ENCODE measurements around the gene TMEM114.

The TMEM114 gene

GRCh38 chr16:8607214-8607613 lies 16.9 kb upstream of the TMEM114 start:
- no peak overlapping the region for H4K8ac ChIP-seq (ENCODE audit: low read depth, low read length)
- DNase-seq: no peak
- no CpG with 5 or more reads among the region's 9 CpGs for WGBS (ENCODE audit: extremely low coverage, insufficient coverage, low lambda C conversion rate)
- H3K9ac ChIP-seq (ENCODE audit: low read length): no peak overlapping the region
- H3K36me3 ChIP-seq (ENCODE audit: control insufficient read depth, insufficient read depth, low read length): no peaks in the 10 kb centered on the region
- H3K4me2 ChIP-seq (ENCODE audit: low read length): no peak overlapping the region
- H3K4me3 ChIP-seq (ENCODE audit: low read length): no peak overlapping the region
- no peak overlapping the region for H2BK5ac ChIP-seq (ENCODE audit: low read length)
- H2AK5ac ChIP-seq (ENCODE audit: low read length): no peak overlapping the region
- H3K27me3 ChIP-seq (ENCODE audit: insufficient read depth, low read length, poor library complexity): no peaks in the 10 kb centered on the region
- no peak overlapping the region for H3K4ac ChIP-seq (ENCODE audit: low read depth, low read length)
- no peak overlapping the region for H3K27ac ChIP-seq (ENCODE audit: low read depth, low read length)
- no peak overlapping the region for H2BK15ac ChIP-seq (replicated peaks; ENCODE audit: low read depth)
- no peaks in the 10 kb centered on the region for H3K79me2 ChIP-seq (ENCODE audit: control insufficient read depth, insufficient read depth, low read length)
- H3K23ac ChIP-seq (ENCODE audit: low read length): no peak overlapping the region
- H4K5ac ChIP-seq (ENCODE audit: low read length): no peak overlapping the region
- H3K56ac ChIP-seq (ENCODE audit: low read length): no peak overlapping the region
- no peaks in the 10 kb centered on the region for H3K79me1 ChIP-seq (ENCODE audit: low read length)
- H3K18ac ChIP-seq (ENCODE audit: low read length): no peak overlapping the region
- H2BK120ac ChIP-seq (ENCODE audit: low read depth, low read length): no peak overlapping the region
- H3K4me1 ChIP-seq (ENCODE audit: control insufficient read depth, low read depth, low read length): no peaks in the 10 kb centered on the region

- H3K9ac ChIP-seq (ENCODE audit: low read length): no peak overlapping the region
- H3K36me3 ChIP-seq (ENCODE audit: control insufficient read depth, insufficient read depth, low read length): no peaks in the 10 kb centered on the region
- H3K4me2 ChIP-seq (ENCODE audit: low read length): no peak overlapping the region
- H3K4me3 ChIP-seq (ENCODE audit: low read length): no peak overlapping the region
- no peak overlapping the region for H4K8ac ChIP-seq (ENCODE audit: low read depth, low read length)
- no peak overlapping the region for H3K4ac ChIP-seq (ENCODE audit: low read depth, low read length)
- H3K18ac ChIP-seq (ENCODE audit: low read length): no peak overlapping the region
- H3K23ac ChIP-seq (ENCODE audit: low read length): no peak overlapping the region
- H3K4me1 ChIP-seq (ENCODE audit: control insufficient read depth, low read depth, low read length): no peaks in the 10 kb centered on the region
- no peak overlapping the region for H4K5ac ChIP-seq (ENCODE audit: low read length)
- H2BK15ac ChIP-seq (replicated peaks; ENCODE audit: low read depth): no peak overlapping the region
- no peak overlapping the region for H2BK120ac ChIP-seq (ENCODE audit: low read depth, low read length)
- no peak for DNase-seq
- H2AK5ac ChIP-seq (ENCODE audit: low read length): no peak overlapping the region
- H3K56ac ChIP-seq (ENCODE audit: low read length): no peak overlapping the region
- H3K79me2 ChIP-seq (ENCODE audit: control insufficient read depth, insufficient read depth, low read length): no peaks in the 10 kb centered on the region
- H3K79me1 ChIP-seq (ENCODE audit: low read length): no peaks in the 10 kb centered on the region
- H3K27ac ChIP-seq (ENCODE audit: low read depth, low read length): no peak overlapping the region
- H2BK5ac ChIP-seq (ENCODE audit: low read length): no peak overlapping the region
- no peaks in the 10 kb centered on the region for H3K27me3 ChIP-seq (ENCODE audit: insufficient read depth, low read length, poor library complexity)
These were observed 15.2 kb upstream of the TMEM114 start for GRCh38 chr16:8605554-8605953.

- WGBS (ENCODE audit: extremely low coverage, insufficient coverage, low lambda C conversion rate): no CpG with 5 or more reads among the region's 11 CpGs
- Histone ChIP-seq H2BK5ac (ENCODE audit: low read length) (no peak overlapping the region), H3K79me1 (ENCODE audit: low read length) (no peaks in the 10 kb centered on the region), H3K23ac (ENCODE audit: low read length) (no peak overlapping the region), H3K56ac (ENCODE audit: low read length) (no peak overlapping the region), H4K5ac (ENCODE audit: low read length) (no peak overlapping the region), H3K36me3 (ENCODE audit: control insufficient read depth, insufficient read depth, low read length) (no peaks in the 10 kb centered on the region), H2BK120ac (ENCODE audit: low read depth, low read length) (no peak overlapping the region), H3K4me2 (ENCODE audit: low read length) (no peak overlapping the region), H3K4me3 (ENCODE audit: low read length) (no peak overlapping the region), H3K4me1 (ENCODE audit: control insufficient read depth, low read depth, low read length) (no peaks in the 10 kb centered on the region), H2AK5ac (ENCODE audit: low read length) (no peak overlapping the region), H3K27me3 (ENCODE audit: insufficient read depth, low read length, poor library complexity) (no peaks in the 10 kb centered on the region), H2BK15ac (replicated peaks; ENCODE audit: low read depth) (no peak overlapping the region), H3K79me2 (ENCODE audit: control insufficient read depth, insufficient read depth, low read length) (no peaks in the 10 kb centered on the region), H4K8ac (ENCODE audit: low read depth, low read length) (no peak overlapping the region), H3K18ac (ENCODE audit: low read length) (no peak overlapping the region), H3K4ac (ENCODE audit: low read depth, low read length) (no peak overlapping the region), H3K27ac (ENCODE audit: low read depth, low read length) (no peak overlapping the region), H3K9ac (ENCODE audit: low read length) (no peak overlapping the region)
- no peak for DNase-seq
These were observed 9.9 kb upstream of the TMEM114 start for GRCh38 chr16:8600144-8600775.

DNA sequence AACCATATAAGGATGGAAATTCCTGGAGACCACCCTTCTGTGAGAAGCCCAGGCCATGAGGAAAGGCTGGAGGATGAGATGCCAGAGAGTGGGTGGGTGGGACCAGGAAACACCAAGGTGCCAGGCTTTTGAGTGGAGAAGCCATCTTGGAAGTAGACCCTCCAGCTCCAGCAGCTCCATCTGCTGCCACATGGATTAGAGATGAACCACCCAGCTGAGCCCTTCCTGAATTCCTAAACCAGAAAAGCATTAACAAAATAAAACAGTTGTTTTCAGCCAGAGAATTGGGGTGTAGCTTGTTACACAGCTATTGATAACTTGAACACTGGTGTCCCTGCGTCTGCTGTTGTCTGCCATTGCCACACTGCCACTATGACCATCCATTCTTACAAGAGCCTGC lies 6.3 kb upstream of the TMEM114 start:
- H2BK5ac ChIP-seq (ENCODE audit: low read length): no peak overlapping the region
- no peak overlapping the region for H3K23ac ChIP-seq (ENCODE audit: low read length)
- DNase-seq: no peak
- no peak overlapping the region for H3K9ac ChIP-seq (ENCODE audit: low read length)
- no peaks in the 10 kb centered on the region for H3K36me3 ChIP-seq (ENCODE audit: control insufficient read depth, insufficient read depth, low read length)
- H3K27ac ChIP-seq (ENCODE audit: low read depth, low read length): no peak overlapping the region
- H3K79me2 ChIP-seq (ENCODE audit: control insufficient read depth, insufficient read depth, low read length): no peaks in the 10 kb centered on the region
- H3K4ac ChIP-seq (ENCODE audit: low read depth, low read length): no peak overlapping the region
- H3K4me3 ChIP-seq (ENCODE audit: low read length): no peak overlapping the region
- no peak overlapping the region for H3K56ac ChIP-seq (ENCODE audit: low read length)
- no CpG with 5 or more reads among the region's 1 CpG for WGBS (ENCODE audit: extremely low coverage, insufficient coverage, low lambda C conversion rate)
- H3K27me3 ChIP-seq (ENCODE audit: insufficient read depth, low read length, poor library complexity): no peaks in the 10 kb centered on the region
- H3K4me1 ChIP-seq (ENCODE audit: control insufficient read depth, low read depth, low read length): no peaks in the 10 kb centered on the region
- H2BK120ac ChIP-seq (ENCODE audit: low read depth, low read length): no peak overlapping the region
- no peak overlapping the region for H4K8ac ChIP-seq (ENCODE audit: low read depth, low read length)
- H4K5ac ChIP-seq (ENCODE audit: low read length): no peak overlapping the region
- H3K18ac ChIP-seq (ENCODE audit: low read length): no peak overlapping the region
- no peak overlapping the region for H2BK15ac ChIP-seq (replicated peaks; ENCODE audit: low read depth)
- no peak overlapping the region for H2AK5ac ChIP-seq (ENCODE audit: low read length)
- no peaks in the 10 kb centered on the region for H3K79me1 ChIP-seq (ENCODE audit: low read length)
- no peak overlapping the region for H3K4me2 ChIP-seq (ENCODE audit: low read length)

DNA sequence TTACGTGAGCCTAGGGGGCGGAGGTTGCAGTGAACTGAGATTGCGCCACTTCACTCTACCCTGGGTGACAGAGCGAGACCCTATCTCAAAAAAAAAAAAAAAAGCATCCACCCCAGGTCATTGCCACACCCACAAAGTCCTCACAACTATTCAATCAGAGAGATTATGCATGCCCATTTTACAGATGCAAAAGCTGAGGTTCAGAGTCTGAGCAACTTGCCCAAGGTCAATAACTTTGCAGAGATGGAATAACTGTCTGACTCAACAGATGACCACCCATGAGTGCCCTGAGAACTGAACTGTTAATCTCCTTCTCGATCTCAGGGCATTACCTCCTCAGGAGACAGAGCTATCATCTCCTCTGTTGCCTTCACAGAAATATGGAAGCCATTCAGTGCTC lies 5.5 kb upstream of the TMEM114 start:
- no peaks in the 10 kb centered on the region for H3K36me3 ChIP-seq (ENCODE audit: control insufficient read depth, insufficient read depth, low read length)
- H2BK15ac ChIP-seq (replicated peaks; ENCODE audit: low read depth): no peak overlapping the region
- H3K27ac ChIP-seq (ENCODE audit: low read depth, low read length): no peak overlapping the region
- no peak overlapping the region for H2BK120ac ChIP-seq (ENCODE audit: low read depth, low read length)
- H2BK5ac ChIP-seq (ENCODE audit: low read length): no peak overlapping the region
- no peak for DNase-seq
- H3K23ac ChIP-seq (ENCODE audit: low read length): no peak overlapping the region
- H3K18ac ChIP-seq (ENCODE audit: low read length): no peak overlapping the region
- no CpG with 5 or more reads among the region's 5 CpGs for WGBS (ENCODE audit: extremely low coverage, insufficient coverage, low lambda C conversion rate)
- no peak overlapping the region for H3K4me3 ChIP-seq (ENCODE audit: low read length)
- no peak overlapping the region for H4K8ac ChIP-seq (ENCODE audit: low read depth, low read length)
- H2AK5ac ChIP-seq (ENCODE audit: low read length): no peak overlapping the region
- H3K4me1 ChIP-seq (ENCODE audit: control insufficient read depth, low read depth, low read length): no peaks in the 10 kb centered on the region
- H3K27me3 ChIP-seq (ENCODE audit: insufficient read depth, low read length, poor library complexity): no peaks in the 10 kb centered on the region
- no peak overlapping the region for H3K9ac ChIP-seq (ENCODE audit: low read length)
- H3K4me2 ChIP-seq (ENCODE audit: low read length): no peak overlapping the region
- no peaks in the 10 kb centered on the region for H3K79me1 ChIP-seq (ENCODE audit: low read length)
- no peak overlapping the region for H3K56ac ChIP-seq (ENCODE audit: low read length)
- no peak overlapping the region for H4K5ac ChIP-seq (ENCODE audit: low read length)
- H3K79me2 ChIP-seq (ENCODE audit: control insufficient read depth, insufficient read depth, low read length): no peaks in the 10 kb centered on the region
- no peak overlapping the region for H3K4ac ChIP-seq (ENCODE audit: low read depth, low read length)

DNA sequence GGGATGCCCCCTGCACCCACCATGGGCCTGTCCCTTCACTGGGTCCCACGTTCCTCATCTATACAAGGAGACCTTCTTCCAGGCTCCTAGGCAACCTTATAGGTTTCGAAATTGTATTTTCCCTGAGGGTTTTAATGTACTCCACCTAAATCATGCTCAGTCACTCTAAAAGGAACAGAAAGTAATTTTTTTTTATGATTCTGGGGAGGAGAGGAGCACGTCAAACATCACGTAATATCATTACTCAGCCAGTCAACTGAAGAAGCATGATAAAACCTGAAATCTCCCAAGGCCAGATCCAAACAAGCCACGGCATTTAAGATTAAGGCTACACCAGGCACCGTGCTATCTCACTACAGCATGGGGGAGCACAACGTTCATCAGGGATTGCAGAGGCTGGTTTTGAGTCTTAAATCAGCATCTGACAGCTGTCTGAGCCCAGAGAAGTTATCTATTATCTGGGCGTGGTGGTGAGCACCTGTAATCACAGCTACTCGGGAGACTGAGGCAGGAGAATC lies 3.9 kb upstream of the TMEM114 start:
- no peak overlapping the region for H3K23ac ChIP-seq (ENCODE audit: low read length)
- H3K4me2 ChIP-seq (ENCODE audit: low read length): no peak overlapping the region
- H3K4ac ChIP-seq (ENCODE audit: low read depth, low read length): no peak overlapping the region
- H2BK5ac ChIP-seq (ENCODE audit: low read length): no peak overlapping the region
- H3K79me2 ChIP-seq (ENCODE audit: control insufficient read depth, insufficient read depth, low read length): no peaks in the 10 kb centered on the region
- no CpG with 5 or more reads among the region's 9 CpGs for WGBS (ENCODE audit: extremely low coverage, insufficient coverage, low lambda C conversion rate)
- no peak overlapping the region for H3K18ac ChIP-seq (ENCODE audit: low read length)
- no peak overlapping the region for H3K27ac ChIP-seq (ENCODE audit: low read depth, low read length)
- H3K4me3 ChIP-seq (ENCODE audit: low read length): no peak overlapping the region
- H2AK5ac ChIP-seq (ENCODE audit: low read length): no peak overlapping the region
- H4K8ac ChIP-seq (ENCODE audit: low read depth, low read length): no peak overlapping the region
- no peaks in the 10 kb centered on the region for H3K4me1 ChIP-seq (ENCODE audit: control insufficient read depth, low read depth, low read length)
- no peak overlapping the region for H4K5ac ChIP-seq (ENCODE audit: low read length)
- H2BK15ac ChIP-seq (replicated peaks; ENCODE audit: low read depth): no peak overlapping the region
- no peak overlapping the region for H2BK120ac ChIP-seq (ENCODE audit: low read depth, low read length)
- H3K56ac ChIP-seq (ENCODE audit: low read length): no peak overlapping the region
- peaks cover 11% of the 10 kb centered on the region for H3K27me3 ChIP-seq (ENCODE audit: insufficient read depth, low read length, poor library complexity)
- no peaks in the 10 kb centered on the region for H3K36me3 ChIP-seq (ENCODE audit: control insufficient read depth, insufficient read depth, low read length)
- no peak overlapping the region for H3K9ac ChIP-seq (ENCODE audit: low read length)
- no peaks in the 10 kb centered on the region for H3K79me1 ChIP-seq (ENCODE audit: low read length)
- no peak for DNase-seq
